SK-N-MC (cell line): ENCODE results near the gene EPHA5.

ENCODE experiments used
- EZH2 ChIP-seq: fragments of 200-600 bp; sonication (generic); IDR thresholded peaks from one replicate; pipeline ENCODE4 v1.6.1; 2017; ENCODE audit warnings: antibody characterized with exemption
- POLR2AphosphoS5 ChIP-seq: IDR thresholded peaks from 2 replicates; pipeline ENCODE4 v1.6.1; 2012; ENCODE audit warnings: mild to moderate bottlenecking, low read depth, low read length, borderline replicate concordance

GRCh38 chr4:65502131-65502701 lies 168.1 kb downstream of the EPHA5 start:
- TF ChIP-seq POLR2AphosphoS5 (no peak), EZH2 (no peak)
